BLaER1 (cell line): ENCODE results near the gene ACSM5.
"Not testable (repeated sequence)": the region's sequence is repeated elsewhere in the genome, so short reads cannot be mapped to it uniquely, and the experiment has no call there.

Source experiments
- H3K27ac ChIP-seq: shearing (Covaris generic); formaldehyde crosslinking; 2 replicates; pipeline ENCODE4 v1.8.1; 2022
- H3K27me3 ChIP-seq: shearing (Covaris generic); formaldehyde crosslinking; 2 replicates; pipeline ENCODE4 v1.8.1; 2022
- H3K36me3 ChIP-seq: shearing (Covaris generic); formaldehyde crosslinking; 2 replicates; pipeline ENCODE4 v1.8.1; 2022
- H3K4me1 ChIP-seq: shearing (Covaris generic); formaldehyde crosslinking; 2 replicates; pipeline ENCODE4 v1.8.1; 2022
- H3K4me2 ChIP-seq: shearing (Covaris generic); formaldehyde crosslinking; 2 replicates; pipeline ENCODE4 v1.8.1; 2022
- H3K4me3 ChIP-seq: shearing (Covaris generic); formaldehyde crosslinking; 2 replicates; pipeline ENCODE4 v1.8.1; 2022
- H3K9ac ChIP-seq: shearing (Covaris generic); formaldehyde crosslinking; 2 replicates; pipeline ENCODE4 v1.8.1; 2022
- H3K9me3 ChIP-seq: shearing (Covaris generic); formaldehyde crosslinking; 2 replicates; pipeline ENCODE4 v1.8.1; 2022
- H4K20me1 ChIP-seq: shearing (Covaris generic); formaldehyde crosslinking; 2 replicates; pipeline ENCODE4 v1.8.1; 2022
- Cebpa-rat ChIP-seq: shearing (Covaris generic); IDR thresholded peaks from 2 replicates; pipeline ENCODE4 v1.8.1; 2022

Gene ACSM5

GRCh38 chr16:20468954-20469353, 59.6 kb downstream of the ACSM5 start:
- H3K4me3 ChIP-seq, H3K36me3 ChIP-seq, H3K27me3 ChIP-seq, H3K27ac ChIP-seq, H4K20me1 ChIP-seq, H3K9ac ChIP-seq, H3K4me1 ChIP-seq, H3K9me3 ChIP-seq, H3K4me2 ChIP-seq: not testable (repeated sequence)

- H3K4me3 ChIP-seq, H3K27ac ChIP-seq, H4K20me1 ChIP-seq, H3K4me2 ChIP-seq, H3K9ac ChIP-seq, H3K4me1 ChIP-seq, H3K36me3 ChIP-seq, H3K9me3 ChIP-seq, H3K27me3 ChIP-seq: not testable (repeated sequence)
Measured at GRCh38 chr16:20469930-20470329, 60.6 kb downstream of the ACSM5 start.

GRCh38 chr16:20470732-20471131, 61.4 kb downstream of the ACSM5 start:
- H3K27me3 ChIP-seq, H4K20me1 ChIP-seq, H3K27ac ChIP-seq, H3K36me3 ChIP-seq, H3K9me3 ChIP-seq, H3K4me2 ChIP-seq, H3K9ac ChIP-seq, H3K4me1 ChIP-seq, H3K4me3 ChIP-seq: not testable (repeated sequence)

DNA sequence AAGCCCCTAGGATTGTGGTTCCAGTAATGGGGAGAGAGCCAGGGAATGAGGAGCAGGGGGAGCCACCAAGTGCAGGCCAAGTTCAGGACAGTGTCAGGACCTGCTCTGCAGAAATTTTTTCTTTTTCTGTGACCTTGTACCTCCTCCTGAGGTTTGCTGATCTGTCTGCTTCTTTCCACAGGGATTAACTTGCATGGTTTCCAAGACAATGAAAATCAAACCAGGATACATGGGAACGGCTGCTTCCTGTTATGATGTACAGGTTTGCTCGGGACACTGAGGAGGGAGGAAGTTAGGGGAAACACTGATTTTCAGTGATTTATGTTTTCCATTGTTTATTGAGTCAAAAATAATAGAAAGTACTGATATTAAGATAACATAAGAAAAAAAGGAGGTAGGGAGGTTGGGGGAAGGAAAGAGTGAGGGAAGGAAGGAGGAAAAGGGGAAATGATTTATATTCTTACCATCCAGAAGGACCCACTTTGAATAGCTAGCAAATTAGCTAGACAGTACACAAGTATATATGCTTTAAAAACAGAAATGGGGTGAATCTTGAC, 67.9 kb downstream of the ACSM5 start:
- H4K20me1 ChIP-seq, H3K4me1 ChIP-seq, H3K27ac ChIP-seq, H3K9ac ChIP-seq, H3K27me3 ChIP-seq, H3K4me3 ChIP-seq, H3K36me3 ChIP-seq, H3K9me3 ChIP-seq, H3K4me2 ChIP-seq: not testable (repeated sequence)

DNA sequence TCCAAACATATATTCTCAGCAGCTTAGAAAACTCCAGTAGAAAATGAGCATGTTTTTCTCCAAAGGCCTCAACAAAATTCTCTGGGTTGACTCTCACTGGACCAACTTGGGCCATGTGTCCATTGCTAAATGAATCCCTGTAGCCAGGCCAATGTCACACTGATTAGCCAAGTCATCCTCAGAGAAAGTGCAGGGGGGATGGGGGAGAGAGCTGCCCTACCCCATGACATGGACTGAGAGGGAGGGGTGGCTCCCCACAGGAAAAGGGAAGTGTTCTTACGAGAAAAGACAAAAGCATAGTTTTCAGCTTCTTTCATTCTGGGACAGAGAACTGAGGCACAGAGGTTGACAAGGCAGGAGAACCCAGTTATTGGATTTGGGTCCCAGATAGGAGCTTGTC, 74.7 kb downstream of the ACSM5 start:
- not testable (repeated sequence) for H3K4me2 ChIP-seq, H3K27ac ChIP-seq, H3K9me3 ChIP-seq, H3K4me1 ChIP-seq, H3K4me3 ChIP-seq, H4K20me1 ChIP-seq, H3K9ac ChIP-seq, H3K27me3 ChIP-seq, H3K36me3 ChIP-seq

- no peaks in the 10 kb centered on the region for H3K4me1 ChIP-seq
- no peaks in the 10 kb centered on the region for H3K36me3 ChIP-seq
- H3K4me2 ChIP-seq = no peak overlapping the region
- H3K9me3 ChIP-seq = no peaks in the 10 kb centered on the region
- H4K20me1 ChIP-seq = no peaks in the 10 kb centered on the region
- no peak overlapping the region for H3K9ac ChIP-seq
- TF ChIP-seq Cebpa-rat = no peak
- H3K27me3 ChIP-seq = no peaks in the 10 kb centered on the region
- no peak overlapping the region for H3K27ac ChIP-seq
- H3K4me3 ChIP-seq = no peak overlapping the region
Measured at GRCh38 chr16:20484726-20485125, 75.4 kb downstream of the ACSM5 start.

GRCh38 chr16:20485408-20485807, 76.1 kb downstream of the ACSM5 start:
- Histone ChIP-seq H4K20me1 (no peaks in the 10 kb centered on the region), H3K9me3 (no peaks in the 10 kb centered on the region), H3K27ac (no peak overlapping the region), H3K9ac (no peak overlapping the region), H3K4me1 (no peaks in the 10 kb centered on the region), H3K4me2 (no peak overlapping the region), H3K27me3 (no peaks in the 10 kb centered on the region), H3K4me3 (no peak overlapping the region), H3K36me3 (no peaks in the 10 kb centered on the region)
- no peak for TF ChIP-seq Cebpa-rat
